GM18868 (cell line): Measurements from ENCODE around the gene ABLIM3.
A peak's percentile ranks its signal among the peaks of the same experiment; 100 is the strongest.

ENCODE experiments used
- ATAC-seq: cut with Tn5 transposase; IDR thresholded peaks from one replicate; pipeline ENCODE4 v1.9.1; 2021; ENCODE audit warnings: mild to moderate bottlenecking, moderate library complexity; ENCODE audit not compliant: unreplicated experiment

Gene ABLIM3

DNA sequence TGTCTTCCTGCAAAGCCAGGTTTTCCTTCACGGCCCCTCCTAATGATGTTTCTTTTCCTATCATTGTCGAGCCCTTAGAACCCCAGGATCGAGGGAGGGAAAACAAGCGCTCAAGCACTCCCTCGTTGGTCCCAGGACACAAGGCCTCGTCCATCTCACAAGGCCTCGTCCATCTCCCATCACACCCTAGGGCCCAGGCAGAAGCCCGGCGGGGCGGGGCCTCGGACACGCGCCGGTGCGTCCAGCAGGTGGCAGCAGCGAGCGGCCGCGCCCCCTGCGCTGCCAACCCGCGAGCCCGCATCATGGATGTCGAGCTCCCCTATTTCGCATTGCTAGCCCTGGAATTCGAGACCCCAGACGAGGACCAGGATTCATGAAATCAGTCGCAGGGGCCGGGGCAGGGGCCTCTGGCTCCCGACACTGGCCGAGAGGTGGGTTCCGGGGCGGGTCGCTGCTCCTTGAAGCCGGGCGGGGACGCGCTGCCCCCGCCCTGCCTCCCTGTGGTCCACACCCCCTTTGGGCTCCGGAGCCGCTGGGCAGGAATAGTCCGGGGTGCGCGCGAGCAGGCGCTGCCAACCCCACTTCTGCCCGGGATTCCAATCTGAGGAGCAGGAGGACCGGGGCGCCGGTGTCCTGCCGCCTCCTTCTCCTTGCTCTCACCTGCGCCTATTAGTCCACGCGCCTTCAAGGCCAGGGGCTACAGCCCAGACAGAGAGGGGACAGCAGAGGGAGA is at the start of gene ABLIM3:
ABLIM3 (plus strand) TSS at position 270 of the 733 bp plus-strand sequence. CDS start 603 bp downstream, outside the sequence.
- ATAC-seq: peak; percentile 95

DNA sequence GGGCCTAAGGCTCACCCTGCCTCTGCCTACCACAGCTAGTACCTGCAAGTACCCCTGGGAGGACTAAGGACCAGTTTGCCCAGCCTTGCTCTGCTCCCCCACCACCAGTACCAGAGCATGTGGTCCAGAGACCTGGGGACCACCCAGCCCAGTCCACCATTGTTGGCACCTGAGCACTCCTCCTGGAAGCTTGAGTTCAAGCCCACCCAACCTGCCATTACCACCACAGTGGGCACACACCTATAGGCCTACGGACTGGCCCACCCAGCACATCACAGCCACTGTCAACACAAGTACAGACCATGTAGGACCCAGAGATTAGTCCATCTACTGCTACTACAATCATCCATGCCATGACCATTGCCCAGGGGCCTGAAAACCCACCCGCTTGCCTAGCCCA is 47.7 kb upstream of the ABLIM3 start:
- ATAC-seq: no peak

- no peak for ATAC-seq
Measured at GRCh38 chr5:149094996-149095395, 46.3 kb upstream of the ABLIM3 start.

- no peak for ATAC-seq
Measured at GRCh38 chr5:149099920-149100319, 41.4 kb upstream of the ABLIM3 start.

- no peak for ATAC-seq
Measured at GRCh38 chr5:149100331-149100730, 41.0 kb upstream of the ABLIM3 start.

GRCh38 chr5:149108651-149109280 is 32.5 kb upstream of the ABLIM3 start:
- no peak for ATAC-seq

- no peak for ATAC-seq
Measured at GRCh38 chr5:149110406-149110805, 30.9 kb upstream of the ABLIM3 start.

- no peak for ATAC-seq
Measured at GRCh38 chr5:149113669-149114068, 27.6 kb upstream of the ABLIM3 start.

GRCh38 chr5:149114403-149115312 is 26.6 kb upstream of the ABLIM3 start:
- ATAC-seq: peak; percentile 87

GRCh38 chr5:149117970-149118369 is 23.3 kb upstream of the ABLIM3 start:
- peak; percentile 52 for ATAC-seq

DNA sequence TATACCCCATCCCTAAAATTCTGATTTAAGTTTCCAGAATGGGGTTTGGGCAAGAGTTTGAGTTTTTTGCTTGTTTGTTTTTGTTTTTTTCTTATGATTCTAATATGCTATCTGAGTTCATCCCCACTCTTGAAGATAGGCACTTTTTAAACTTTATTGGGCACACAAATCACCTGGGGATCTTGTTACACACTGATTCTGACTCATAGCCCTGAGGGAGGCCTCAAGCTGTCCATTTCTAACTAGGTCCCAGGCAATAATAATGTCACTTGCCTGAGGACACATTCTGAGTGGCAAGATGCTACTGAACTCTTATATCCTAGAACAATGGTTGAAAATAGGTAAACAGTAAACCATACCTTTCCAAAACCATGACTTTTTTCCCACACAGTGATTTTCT is 22.8 kb upstream of the ABLIM3 start:
- no peak for ATAC-seq

- no peak for ATAC-seq
Measured at GRCh38 chr5:149121145-149121544, 20.1 kb upstream of the ABLIM3 start.

- ATAC-seq: no peak
Measured at GRCh38 chr5:149123211-149123610, 18.1 kb upstream of the ABLIM3 start.

DNA sequence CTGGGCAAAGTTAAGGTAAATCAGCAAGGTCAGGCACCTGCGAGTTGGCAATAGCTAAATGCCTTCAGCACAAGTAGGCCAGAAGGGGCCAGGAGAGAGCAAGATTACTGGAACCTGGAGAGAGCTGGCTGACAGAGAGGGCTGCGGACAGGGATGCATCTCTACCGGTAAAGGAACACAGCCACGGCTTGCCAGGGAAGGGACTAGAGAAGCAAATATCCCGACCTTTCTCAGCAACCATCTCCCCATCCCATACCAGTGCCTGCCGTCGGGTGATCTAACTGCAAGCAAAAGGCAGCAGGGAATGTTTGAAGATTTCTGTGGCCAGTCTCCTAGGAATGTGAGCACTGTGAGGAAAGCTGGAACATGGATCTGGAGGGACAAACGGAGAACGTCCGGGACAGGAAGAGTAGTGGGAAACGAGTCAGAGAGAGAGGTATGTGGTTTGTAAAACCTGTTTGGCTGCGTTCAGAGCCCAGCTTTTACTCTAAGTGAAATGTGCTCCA is 15.9 kb upstream of the ABLIM3 start:
- ATAC-seq: no peak

DNA sequence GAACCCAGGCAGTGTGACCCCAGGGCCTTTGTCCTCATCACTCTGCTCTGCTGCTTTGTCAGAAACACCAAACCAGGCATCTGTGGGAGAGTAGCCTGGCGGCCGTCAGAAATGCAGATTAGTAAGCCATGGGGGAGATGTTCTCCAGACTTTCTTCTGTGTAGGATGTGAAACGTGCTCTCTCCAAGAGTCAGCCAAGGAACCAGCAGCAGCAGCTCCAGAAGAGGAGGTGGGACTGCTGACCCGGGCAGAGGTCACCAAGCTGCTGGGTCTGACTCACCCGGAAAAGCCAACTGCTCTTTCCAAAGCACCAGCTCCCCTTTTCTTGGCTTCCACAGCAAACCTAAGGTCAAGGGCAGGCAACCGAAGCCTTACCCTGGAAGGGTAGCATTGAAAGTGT is 14.4 kb upstream of the ABLIM3 start:
- ATAC-seq: no peak

- no peak for ATAC-seq
Measured at GRCh38 chr5:149127394-149127955, 13.8 kb upstream of the ABLIM3 start.

- ATAC-seq: peak; percentile 93
Measured at GRCh38 chr5:149128023-149128875, 13.0 kb upstream of the ABLIM3 start.

GRCh38 chr5:149129181-149129580 is 12.1 kb upstream of the ABLIM3 start:
- no peak for ATAC-seq

GRCh38 chr5:149130121-149130914 is 11.0 kb upstream of the ABLIM3 start:
- ATAC-seq: no peak
